GM13977 (cell line): ENCODE results near the gene BPI.
"Not testable (repeated sequence)": the region's sequence is repeated elsewhere in the genome, so short reads cannot be mapped to it uniquely, and the experiment has no call there.

Experiments
- DNase-seq: peaks from one replicate; pipeline ENCODE4 v3.0.0; 2012; ENCODE audit warnings: low spot score
- CTCF ChIP-seq: IDR thresholded peaks from 2 replicates; pipeline ENCODE4 v1.5.1; 2012; ENCODE audit warnings: mild to moderate bottlenecking, control low read depth; ENCODE audit not compliant: insufficient read depth; ENCODE audit errors: extremely low read depth, missing control alignments
- in situ Hi-C: fragments of 300-500 bp; cut with MboI; formaldehyde crosslinking; loops from one replicate; pipeline ENCODE4 v1.12.0; 2022; ENCODE audit warnings: low sequenced_read_pairs, low pct_unique_long_range_greater_than_20kb, mixed read lengths, inconsistent platforms; ENCODE audit not compliant: unreplicated experiment

BPI gene

GRCh38 chr20:38275815-38276550 is 28.0 kb upstream of the BPI start:
- no peak for DNase-seq
- TF ChIP-seq CTCF: no peak
- in situ Hi-C loops: no loop called here

GRCh38 chr20:38277285-38277684 is 26.7 kb upstream of the BPI start:
- TF ChIP-seq CTCF: no peak
- in situ Hi-C loops: no loop called here
- DNase-seq: no peak

- no peak for TF ChIP-seq CTCF
- no peak for DNase-seq
- in situ Hi-C loops: no loop called here
These were observed 26.3 kb upstream of the BPI start for GRCh38 chr20:38277691-38278090.

GRCh38 chr20:38278131-38278530 is 25.8 kb upstream of the BPI start:
- TF ChIP-seq CTCF: no peak
- DNase-seq: no peak
- in situ Hi-C loops: no loop called here

GRCh38 chr20:38278763-38279162 is 25.2 kb upstream of the BPI start:
- no peak for DNase-seq
- TF ChIP-seq CTCF: no peak
- in situ Hi-C loops: no loop called here

- peak; percentile 22 for TF ChIP-seq CTCF
- DNase-seq, in situ Hi-C loops: not testable (repeated sequence)
These were observed 22.6 kb upstream of the BPI start for GRCh38 chr20:38281176-38281915.
